GM12878 (cell line): ENCODE data around the gene FFAR4.

Source experiments
- BHLHE40 ChIP-seq, 2 experiments: fragments of 450-650 bp in 1 of 2; IDR thresholded peaks; 2 replicates each; pipeline ENCODE4 v1.6.1; 2011 to 2017; ENCODE audit warnings: low read depth in 2 of 2, borderline replicate concordance in 1 of 2, improper control_type of control experiment in 1 of 2, low read length in 1 of 2, mild to moderate bottlenecking in 1 of 2
- EZH2 ChIP-seq: IDR thresholded peaks from 2 replicates; pipeline ENCODE4 v1.6.1; 2012; ENCODE audit warnings: low read depth, mild to moderate bottlenecking, control low read depth, inconsistent platforms, low read length, borderline replicate concordance; ENCODE audit not compliant: control insufficient read depth
- POLR2A ChIP-seq: IDR thresholded peaks from 2 replicates; pipeline ENCODE4 v1.6.1; 2011; ENCODE audit warnings: low read depth, mild to moderate bottlenecking, low read length
- SIN3A ChIP-seq: IDR thresholded peaks from 2 replicates; pipeline ENCODE4 v1.6.1; 2012; ENCODE audit warnings: low read depth, low read length, improper control_type of control experiment
- SPI1 ChIP-seq: IDR thresholded peaks from 2 replicates; pipeline ENCODE4 v1.6.1; 2011; ENCODE audit warnings: low read depth, mild to moderate bottlenecking, low read length, moderate library complexity, borderline replicate concordance; ENCODE audit not compliant: insufficient read depth
- TF ChIP-seq, protein P1 (sequence below): IDR thresholded peaks from 2 replicates; pipeline ENCODE4 v1.6.1; 2012; ENCODE audit warnings: low read depth, low read length, improper control_type of control experiment
- TF ChIP-seq, protein P2 (sequence below): IDR thresholded peaks from 2 replicates; pipeline ENCODE4 v1.6.1; 2012; ENCODE audit warnings: low read depth, low read length, improper control_type of control experiment

DNA sequence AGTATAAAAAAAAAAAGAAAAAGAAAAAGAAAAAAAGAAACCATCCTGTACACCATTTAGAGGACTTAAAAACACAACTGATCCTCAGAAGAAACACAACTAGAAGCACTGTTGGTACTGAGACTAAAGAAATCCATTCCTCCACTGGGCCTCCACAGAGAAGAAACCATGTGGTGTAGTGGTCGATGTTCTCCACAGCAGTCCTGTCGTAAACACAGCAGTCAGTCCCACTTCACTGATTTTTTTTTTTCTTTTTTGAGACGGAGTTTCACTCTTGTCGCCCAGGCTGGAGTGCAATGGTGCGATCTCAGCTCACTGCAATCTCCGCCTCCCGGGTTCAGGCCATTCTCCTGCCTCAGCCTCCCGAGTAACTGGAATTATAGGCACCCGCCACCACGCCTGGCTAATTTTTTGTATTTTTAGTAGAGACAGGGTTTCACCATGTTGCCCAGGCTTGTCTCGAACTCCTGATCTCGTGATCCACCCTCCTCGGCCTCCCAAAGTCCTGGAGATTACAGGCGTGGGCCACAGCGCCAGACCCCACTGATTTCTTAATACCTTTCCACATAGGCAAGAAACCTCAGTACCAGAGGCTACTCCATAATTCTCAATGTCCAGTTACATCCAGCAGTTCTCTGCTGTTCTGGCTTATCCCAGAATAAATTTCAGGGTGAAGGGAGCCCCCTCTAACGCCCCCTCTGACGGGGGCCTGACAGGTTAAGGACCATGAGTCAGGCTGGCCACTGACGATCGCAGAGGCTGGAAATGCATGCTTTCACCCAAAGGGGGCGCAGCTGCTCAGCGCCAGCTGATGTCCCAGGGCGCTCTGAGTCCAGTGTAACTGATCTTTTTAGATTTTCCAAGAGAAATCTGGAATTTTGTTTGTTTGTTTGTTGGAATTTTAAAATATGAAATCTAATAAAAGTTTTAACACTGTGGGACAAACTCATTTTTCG lies 24.8 kb upstream of the FFAR4 start:
- no peak for TF ChIP-seq SIN3A
- TF ChIP-seq, protein P1, sequence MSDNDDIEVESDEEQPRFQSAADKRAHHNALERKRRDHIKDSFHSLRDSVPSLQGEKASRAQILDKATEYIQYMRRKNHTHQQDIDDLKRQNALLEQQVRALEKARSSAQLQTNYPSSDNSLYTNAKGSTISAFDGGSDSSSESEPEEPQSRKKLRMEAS = no peak
- no peak for TF ChIP-seq BHLHE40 (IDR thresholded peaks at IDR 0.05; ENCODE audit: borderline replicate concordance in 1 of 2, low read depth in 2 of 2, low read length in 1 of 2)
- TF ChIP-seq EZH2 = no peak
- no peak for TF ChIP-seq SPI1
- TF ChIP-seq POLR2A = no peak
- TF ChIP-seq, protein P2, sequence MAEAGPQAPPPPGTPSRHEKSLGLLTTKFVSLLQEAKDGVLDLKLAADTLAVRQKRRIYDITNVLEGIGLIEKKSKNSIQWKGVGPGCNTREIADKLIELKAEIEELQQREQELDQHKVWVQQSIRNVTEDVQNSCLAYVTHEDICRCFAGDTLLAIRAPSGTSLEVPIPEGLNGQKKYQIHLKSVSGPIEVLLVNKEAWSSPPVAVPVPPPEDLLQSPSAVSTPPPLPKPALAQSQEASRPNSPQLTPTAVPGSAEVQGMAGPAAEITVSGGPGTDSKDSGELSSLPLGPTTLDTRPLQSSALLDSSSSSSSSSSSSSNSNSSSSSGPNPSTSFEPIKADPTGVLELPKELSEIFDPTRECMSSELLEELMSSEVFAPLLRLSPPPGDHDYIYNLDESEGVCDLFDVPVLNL = no peak
